GM19372 (cell line): ENCODE results near the gene DAGLA.
"Not testable (repeated sequence)": the region's sequence is repeated elsewhere in the genome, so short reads cannot be mapped to it uniquely, and the experiment has no call there.

Source experiments
- ATAC-seq: cut with Tn5 transposase; IDR thresholded peaks from one replicate; pipeline ENCODE4 v1.9.1; 2021; ENCODE audit warnings: mild to moderate bottlenecking, low read depth, moderate library complexity; ENCODE audit not compliant: unreplicated experiment

Gene DAGLA, protein sequence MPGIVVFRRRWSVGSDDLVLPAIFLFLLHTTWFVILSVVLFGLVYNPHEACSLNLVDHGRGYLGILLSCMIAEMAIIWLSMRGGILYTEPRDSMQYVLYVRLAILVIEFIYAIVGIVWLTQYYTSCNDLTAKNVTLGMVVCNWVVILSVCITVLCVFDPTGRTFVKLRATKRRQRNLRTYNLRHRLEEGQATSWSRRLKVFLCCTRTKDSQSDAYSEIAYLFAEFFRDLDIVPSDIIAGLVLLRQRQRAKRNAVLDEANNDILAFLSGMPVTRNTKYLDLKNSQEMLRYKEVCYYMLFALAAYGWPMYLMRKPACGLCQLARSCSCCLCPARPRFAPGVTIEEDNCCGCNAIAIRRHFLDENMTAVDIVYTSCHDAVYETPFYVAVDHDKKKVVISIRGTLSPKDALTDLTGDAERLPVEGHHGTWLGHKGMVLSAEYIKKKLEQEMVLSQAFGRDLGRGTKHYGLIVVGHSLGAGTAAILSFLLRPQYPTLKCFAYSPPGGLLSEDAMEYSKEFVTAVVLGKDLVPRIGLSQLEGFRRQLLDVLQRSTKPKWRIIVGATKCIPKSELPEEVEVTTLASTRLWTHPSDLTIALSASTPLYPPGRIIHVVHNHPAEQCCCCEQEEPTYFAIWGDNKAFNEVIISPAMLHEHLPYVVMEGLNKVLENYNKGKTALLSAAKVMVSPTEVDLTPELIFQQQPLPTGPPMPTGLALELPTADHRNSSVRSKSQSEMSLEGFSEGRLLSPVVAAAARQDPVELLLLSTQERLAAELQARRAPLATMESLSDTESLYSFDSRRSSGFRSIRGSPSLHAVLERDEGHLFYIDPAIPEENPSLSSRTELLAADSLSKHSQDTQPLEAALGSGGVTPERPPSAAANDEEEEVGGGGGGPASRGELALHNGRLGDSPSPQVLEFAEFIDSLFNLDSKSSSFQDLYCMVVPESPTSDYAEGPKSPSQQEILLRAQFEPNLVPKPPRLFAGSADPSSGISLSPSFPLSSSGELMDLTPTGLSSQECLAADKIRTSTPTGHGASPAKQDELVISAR

GRCh38 chr11:61679893-61680621 lies at the start of gene DAGLA:
TSS of gene DAGLA (plus strand) at chr11:61680391. CDS start at chr11:61720156, 39,765 bp downstream.
- peak; percentile 51 for ATAC-seq

DNA sequence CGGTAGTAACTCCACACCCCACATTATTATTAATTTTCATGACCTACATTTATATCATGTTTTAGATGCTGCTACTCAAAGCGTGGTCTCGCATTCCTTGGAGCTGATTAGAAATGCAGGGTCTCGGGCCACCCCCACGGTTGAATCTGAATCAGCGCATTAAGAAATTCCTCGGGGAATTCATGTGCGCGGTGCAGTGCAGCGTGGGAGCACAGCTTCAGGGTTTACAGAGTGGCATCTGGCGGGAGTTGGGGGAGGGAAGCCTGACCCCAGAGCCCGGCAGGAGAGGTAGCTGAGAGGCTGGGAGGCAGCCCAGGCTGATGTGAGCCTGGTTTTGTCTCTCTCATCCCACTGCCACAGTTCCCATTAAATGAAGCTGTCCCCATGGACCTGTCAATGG lies 48.1 kb upstream of the DAGLA start:
- ATAC-seq, result no peak

DNA sequence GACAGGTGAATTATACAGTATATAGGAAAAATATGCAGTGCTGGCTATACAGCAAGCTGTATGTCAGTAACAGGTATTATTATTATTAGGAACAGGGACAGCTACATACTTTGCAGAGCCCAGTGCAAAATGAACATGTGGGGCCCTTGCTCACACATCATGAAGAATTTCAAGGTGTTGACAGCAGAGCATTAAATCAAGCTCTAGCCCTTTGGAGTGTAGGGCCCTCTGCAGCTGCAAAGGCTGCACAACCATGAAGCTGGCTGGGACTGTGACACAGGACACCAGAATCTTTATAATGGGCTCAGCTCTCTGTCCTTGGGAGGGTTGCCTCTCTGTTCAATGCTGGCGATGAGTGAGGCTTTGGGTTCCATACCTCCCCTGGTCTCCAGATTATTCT lies 44.9 kb upstream of the DAGLA start:
- ATAC-seq, result no peak

- ATAC-seq, result no peak
These were observed 44.4 kb upstream of the DAGLA start for GRCh38 chr11:61635787-61636186.

DNA sequence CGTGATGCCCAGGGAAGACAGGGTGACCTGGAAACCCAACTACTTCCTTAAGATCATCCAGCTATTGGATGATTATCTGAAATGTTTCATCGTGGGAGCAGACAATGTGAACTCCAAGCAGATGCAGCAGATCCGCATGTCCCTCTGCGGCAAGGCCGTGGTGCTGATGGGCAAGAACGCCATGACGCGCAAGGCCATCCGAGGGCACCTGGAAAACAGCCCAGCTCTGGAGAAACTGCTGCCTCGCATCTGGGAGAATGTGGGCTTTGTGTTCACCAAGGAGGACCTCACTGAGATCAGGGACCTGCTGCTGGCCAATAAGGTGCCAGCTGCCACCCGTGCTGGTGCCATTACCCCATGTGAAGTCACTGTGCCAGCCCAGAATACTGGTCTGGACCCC lies 43.5 kb upstream of the DAGLA start:
- ATAC-seq, result no peak

GRCh38 chr11:61637277-61637676 lies 42.9 kb upstream of the DAGLA start:
- ATAC-seq, result no peak

DNA sequence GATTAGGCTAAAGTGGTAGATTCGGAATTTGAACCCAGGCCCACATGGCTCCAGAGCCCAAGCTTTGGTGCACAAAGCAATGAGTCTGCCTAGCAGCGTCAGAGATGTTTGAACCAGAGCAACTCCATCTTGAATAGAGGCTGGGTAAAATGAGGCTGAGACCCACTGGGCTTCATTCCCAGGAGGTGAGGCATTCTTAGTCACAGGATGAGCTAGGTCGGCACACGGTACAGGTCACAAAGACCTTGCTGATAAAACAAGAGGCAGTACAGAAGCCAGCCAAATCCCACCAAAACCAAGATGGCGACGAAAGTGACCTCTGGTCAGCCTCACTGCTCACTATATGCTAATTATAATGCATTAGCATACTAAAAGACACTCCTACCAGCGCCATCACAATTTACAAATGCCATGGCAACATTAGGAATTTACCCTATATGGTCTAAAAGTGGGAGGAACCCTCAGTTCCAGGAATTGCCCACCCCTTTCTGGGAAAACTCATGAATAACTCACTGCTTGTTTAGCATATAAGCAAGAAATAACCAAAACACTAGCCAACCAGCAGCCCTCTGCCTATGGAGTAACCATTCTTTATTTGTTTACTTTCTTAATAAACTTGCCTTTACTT lies 40.3 kb upstream of the DAGLA start:
- ATAC-seq, result no peak

DNA sequence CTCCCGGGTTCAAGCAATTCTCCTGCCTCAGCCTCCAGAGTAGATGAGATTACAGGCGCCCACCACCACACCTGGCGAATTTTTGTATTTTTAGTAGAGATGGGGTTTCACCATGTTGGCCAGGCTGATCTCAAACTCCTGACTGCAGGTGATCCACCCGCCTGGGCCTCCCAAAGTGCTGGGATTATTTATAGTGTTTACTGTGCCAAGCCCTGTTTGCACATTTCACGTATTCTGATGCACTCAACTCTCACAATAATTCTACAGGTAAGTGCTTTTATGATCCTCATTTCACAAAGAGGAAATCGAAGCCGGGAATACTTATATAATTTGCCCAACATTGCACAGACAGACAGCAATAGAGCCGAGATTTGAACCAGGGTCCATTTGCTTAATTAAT lies 38.0 kb upstream of the DAGLA start:
- no peak for ATAC-seq

GRCh38 chr11:61645179-61645868 lies 34.9 kb upstream of the DAGLA start:
- ATAC-seq, result no peak

- ATAC-seq, result no peak
These were observed 32.7 kb upstream of the DAGLA start for GRCh38 chr11:61647529-61647928.

- ATAC-seq, result no peak
These were observed 29.2 kb upstream of the DAGLA start for GRCh38 chr11:61650781-61651571.

GRCh38 chr11:61652135-61652534 lies 28.1 kb upstream of the DAGLA start:
- ATAC-seq, result no peak

DNA sequence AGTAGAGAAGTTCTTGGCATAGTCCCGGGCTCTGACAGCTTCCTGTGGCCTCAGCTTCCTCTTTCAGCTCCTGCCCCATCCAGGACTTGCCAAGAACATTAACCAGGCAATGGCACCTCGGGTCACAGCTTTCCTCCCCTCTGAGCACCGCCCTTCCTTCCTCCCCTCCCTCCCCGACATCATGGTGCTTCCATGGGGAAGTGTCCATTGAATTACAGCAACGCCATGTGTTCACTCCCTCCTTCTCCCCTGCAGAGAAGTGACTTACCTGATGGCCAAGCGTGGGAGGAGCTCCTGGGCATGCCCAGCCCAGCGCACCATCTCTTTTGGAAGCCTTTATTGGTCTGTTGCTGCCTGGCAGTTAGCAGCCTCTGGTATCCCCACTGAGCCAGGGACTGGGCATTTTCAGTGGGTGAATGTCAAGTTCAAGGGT lies 25.8 kb upstream of the DAGLA start:
- ATAC-seq, result no peak

DNA sequence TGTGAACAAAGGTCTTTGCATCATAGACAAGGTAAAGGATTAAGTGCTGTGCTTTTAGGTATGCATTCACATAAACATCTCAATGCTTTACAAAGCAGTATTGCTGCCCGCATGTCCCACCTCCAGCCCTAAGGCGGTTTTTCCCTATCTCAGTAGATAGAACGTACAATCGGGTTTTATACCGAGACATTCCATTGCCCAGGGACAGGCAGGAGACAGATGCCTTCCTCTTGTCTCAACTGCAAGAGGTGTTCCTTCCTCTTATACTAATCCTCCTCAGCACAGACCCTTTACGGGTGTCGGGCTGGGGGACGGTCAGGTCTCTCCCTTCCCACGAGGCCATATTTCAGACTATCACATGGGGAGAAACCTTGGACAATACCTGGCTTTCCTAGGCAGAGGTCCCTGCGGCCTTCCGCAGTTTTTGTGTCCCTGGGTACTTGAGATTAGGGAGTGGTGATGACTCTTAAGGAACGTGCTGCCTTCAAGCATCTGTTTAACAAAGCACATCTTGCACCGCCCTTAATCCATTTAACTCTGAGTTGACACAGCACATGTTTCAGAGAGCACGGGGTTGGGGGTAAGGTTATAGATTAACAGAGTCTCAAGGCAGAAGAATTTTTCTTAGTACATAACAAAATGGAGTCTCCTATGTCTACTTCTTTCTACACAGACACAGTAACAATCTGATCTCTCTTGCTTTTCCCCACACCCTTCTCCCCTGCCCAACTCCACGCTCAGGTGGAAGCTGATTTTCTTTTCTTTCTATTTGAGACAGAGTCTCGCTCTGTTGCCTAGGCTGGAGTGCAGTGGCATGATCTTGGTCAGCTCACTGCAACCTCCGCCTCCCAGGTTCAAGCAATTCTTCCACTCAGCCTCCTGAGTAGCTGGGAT lies 24.7 kb upstream of the DAGLA start:
- not testable (repeated sequence) for ATAC-seq

DNA sequence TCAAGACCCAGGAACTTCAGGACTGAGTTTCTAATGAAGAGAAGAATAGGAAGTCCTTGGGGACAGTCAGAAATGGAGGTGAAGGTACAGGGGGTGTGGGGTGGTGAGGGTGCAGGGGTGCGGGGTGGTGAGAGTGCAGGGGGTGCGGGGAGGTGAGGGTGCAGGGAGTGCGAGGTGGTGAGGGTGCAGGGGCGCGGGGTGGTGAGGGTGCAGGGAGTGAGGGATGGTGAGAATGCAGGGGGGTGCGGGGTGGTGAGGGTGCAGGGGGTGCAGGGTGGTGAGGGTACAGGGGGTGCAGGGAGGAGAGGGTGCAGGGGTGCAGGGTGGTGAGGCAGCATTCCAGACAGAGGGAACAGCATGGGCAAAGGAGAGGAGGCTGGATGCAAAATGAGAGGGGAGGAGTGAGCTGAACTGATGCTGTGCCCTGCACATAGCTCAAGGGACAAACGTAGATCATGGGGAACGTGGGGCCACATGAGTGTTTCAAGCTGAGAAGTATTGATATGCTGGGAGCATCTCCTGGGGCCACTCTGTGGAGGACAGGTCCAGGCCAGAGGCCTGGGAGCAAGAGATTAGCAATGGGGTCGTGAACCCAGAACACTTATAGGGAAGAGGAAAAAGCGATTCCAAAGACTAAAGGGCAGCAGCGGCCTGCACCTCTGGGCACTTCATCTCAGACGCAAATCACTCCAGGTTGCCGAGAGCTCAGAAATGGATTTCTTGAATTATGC lies 23.7 kb upstream of the DAGLA start:
- ATAC-seq, result no peak

DNA sequence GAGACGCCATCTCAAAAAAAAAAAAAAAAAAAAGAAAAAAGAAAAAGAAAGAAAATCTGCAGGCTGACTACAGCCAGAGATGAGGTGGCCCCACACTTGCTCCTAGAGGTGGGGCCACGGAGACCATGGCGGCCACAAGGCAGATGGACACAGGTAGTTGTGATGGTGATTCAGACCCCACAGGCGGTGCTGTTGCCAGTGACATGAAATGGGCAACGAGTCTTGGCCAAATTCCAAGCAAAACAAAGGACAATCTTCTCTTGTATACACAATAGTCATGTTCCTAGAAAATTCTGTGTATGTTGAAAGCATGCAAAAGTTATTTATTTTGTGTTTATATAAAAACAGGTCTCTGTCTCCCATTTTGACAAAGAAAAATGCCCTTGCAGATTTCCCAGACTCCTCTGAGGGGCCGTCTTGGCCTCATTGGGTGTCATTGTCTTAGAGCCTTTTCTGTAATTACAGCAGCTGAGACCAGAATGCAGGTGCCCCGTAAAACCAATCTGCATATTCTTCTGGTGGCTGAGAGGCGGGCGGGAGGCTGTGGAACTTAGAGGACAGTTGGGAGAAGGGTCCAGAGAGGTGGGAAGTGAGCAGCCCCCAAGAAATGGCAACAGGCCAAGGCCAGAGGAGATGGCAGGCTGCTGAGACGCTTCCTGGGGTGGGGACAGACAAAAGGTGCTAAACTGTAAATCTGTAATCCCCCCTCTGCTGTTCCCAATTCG lies 22.5 kb upstream of the DAGLA start:
- no peak for ATAC-seq
